Fibroblast of gingiva (primary cell): ENCODE measurements around the gene KLK5.
"Not testable (repeated sequence)": the region's sequence is repeated elsewhere in the genome, so short reads cannot be mapped to it uniquely, and the experiment has no call there.

Experiments
- DNase-seq: peaks from one replicate; pipeline ENCODE4 v3.0.0-alpha.2; 2011; ENCODE audit warnings: low read depth

The KLK5 gene

DNA sequence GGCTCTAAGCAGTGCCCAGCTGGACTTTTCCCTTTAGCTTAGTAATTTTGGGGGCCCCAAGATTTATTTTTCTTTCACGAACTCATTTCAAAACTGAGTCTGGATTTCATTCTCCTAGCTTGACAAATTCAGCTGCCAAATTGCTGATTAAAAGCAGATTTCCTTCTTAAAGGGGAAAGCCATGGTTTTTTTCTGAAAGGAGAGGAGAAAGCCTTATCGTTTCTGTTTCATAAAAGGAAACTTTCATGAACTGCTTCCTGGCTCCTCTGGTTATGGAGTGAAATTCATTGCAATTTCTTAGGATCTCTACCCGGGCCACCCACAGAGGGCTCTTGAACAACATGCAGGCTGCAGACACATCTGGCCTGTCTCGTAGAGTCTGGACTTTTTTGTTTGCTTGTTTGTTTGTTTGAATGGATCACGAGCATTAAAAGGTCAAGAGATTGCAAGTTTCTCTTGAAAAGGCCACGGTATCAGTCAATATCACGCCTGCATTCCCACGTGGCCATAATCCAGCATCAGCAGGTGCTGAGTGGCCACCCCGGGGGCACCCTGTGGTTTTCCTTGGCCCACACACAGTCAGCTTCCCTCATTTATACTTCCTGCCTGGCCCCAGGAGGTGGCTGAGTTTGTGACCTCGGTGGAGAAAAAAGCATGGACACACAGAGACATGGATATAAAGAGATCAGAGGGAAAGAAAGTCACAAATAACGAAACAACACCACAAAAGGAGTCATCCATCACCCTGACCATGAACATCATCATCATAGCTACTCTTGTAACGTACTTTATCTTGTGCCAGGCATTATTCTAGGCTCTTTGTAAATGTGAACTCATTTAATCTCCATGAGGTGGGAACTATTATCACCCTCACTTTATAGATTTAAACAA is 31.2 kb downstream of the KLK5 start:
- DNase-seq = peak; percentile 29

DNA sequence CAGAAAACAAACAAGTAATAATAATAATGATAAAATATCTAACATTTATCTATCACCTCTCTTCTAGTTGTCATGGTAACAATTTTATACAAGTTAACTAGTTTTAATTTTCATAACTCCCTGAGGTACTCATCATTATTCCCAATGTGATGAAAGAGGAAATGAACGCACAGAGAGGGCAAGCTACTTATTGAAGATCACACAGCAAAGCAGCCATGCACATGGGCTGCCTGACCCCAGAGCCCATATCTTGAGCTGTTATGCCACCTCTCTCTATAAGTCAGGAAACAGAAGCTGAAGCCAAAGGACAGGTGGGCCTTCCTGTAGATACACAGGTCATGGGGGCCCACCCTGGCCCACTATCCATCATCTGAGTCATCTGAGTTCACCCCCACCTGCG is 36.8 kb downstream of the KLK5 start:
- DNase-seq = no peak

DNA sequence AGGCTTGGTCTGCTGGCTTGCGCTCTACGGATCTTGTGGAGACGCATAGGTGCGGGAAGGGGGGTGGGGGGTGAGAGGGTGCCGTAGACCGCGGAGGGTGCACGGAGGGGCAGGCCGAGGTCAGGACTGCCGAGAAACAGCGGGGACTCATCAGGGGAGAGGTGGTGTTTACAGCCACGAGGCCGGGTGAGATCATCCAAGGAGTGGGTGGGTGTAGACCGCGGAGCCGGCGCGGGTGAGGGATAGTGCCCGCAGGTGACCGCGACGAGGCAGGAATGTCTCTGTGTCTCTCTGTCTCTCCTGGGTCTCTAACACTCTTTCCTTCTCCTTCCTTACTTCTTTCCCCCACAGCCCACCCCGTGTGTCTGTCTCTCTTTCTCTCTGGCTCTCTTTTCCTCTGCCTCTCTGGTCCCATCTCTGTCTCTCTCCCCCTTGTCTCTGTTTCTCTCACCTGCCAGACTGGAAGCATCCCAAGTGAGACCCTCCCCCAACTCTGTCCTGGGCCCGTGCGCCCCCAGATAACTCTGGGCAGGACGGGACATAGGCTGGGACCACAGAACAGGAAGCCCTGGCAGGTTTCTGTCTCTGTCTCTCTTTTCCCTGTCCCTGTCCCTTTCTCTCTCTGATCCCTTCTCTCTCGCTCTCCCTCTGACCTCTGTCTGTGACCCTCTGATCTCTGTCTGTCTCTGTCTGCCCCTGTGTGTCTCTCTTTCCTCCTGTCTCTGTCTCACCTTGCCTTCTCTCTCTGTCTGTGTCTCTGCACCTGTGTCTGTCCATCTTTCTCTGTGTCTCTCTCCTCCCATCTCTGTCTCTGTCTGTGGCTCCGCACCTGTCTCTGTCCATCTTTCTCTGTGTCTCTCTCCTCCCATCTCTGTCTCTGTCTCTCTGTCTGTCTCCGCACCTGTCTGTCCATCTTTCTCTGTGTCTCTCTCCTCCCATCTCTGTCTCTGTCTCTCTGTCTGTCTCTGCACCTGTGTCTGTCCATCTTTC is 39.8 kb downstream of the KLK5 start:
- no peak for DNase-seq

DNA sequence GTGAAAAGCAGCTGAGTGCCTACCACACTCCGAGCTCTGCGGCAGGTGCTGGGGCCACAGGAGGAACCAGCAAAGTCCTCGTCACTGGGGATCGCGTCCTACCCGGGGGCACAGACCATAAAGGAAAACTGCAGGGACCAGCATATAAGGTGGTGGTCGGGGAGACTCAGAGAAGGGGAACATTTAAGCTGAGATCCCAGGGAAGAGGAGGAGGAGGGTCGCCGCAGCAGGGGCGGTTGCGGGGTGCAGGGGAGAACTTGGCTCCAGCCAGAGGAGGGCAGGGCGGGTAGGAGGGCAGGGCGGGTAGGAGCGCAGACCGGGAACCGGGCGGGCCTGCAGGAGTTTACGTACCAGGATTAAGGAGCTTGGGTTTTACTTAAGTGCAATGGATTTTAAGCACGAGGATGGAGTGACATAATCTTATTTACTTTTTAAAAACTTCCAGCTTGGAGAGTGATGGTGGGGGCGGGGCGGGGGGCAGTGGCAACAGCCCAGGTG is 40.7 kb downstream of the KLK5 start:
- no peak for DNase-seq

DNA sequence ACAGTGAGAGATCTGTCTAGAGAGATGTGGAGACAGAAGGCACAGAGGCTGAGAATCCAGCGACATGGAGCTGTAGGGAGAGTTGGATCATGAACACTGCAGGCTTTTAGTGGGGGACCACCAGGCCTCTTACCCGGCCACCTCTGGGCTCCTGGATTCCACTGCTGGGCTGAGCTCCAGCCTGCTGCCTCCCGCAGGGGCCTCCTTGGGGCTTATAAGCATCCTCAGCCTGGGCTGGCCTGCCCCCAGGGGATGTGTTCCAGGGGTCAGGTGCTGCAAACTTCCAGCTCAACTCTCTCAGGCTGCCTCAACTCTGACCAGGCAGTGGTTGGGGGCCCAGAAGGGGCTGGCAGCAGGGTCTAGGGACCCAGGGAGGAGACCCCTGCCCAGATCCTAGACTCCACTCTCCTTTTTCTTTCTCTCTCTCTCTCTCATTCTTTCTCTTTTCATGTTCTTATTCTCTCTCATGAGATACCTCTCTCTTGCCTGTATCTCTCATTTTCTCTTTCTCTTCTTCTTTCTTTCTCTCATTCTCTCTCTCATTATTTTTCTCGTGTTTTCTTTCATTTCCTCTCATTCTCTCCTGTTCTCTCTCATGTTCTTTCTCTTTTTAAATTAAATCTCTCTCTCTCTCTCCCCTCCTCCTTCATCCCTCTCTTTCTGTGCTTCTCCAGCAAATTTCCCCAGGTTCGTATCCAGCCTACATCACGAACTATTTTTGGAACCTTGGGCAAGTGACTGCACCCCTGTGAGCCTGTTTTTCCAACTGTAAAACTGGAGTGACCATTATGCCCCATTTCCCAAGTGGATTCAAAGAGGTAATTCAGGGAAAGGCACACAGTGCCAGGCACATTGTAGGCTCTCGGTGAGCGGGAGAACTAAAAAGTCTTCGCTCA is 41.4 kb downstream of the KLK5 start, which contains the start of gene KLK4:
KLK4 (minus strand) TSS at position 190 of the 896 bp plus-strand sequence. CDS start 657 bp downstream, outside the sequence.
- DNase-seq = no peak

DNA sequence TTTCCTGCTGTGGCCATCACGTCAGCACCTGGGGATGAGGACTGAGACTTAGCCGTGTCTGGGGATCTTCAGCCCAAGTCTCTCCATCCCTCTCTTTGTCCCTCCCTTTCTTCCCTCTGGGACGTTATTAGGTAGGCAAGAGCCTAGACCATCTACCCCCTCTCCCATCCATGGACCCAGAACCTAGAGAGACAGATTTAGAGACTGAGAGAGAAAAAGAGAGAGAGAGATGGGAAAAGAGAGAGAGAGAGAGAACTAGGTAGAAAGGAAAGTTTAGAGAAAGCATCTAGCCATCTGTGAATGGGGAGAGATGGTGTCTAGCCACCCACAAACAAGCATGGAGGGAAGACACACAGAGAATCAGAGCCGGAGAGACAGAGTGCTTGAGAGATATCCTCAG is 42.1 kb downstream of the KLK5 start:
- no peak for DNase-seq

DNA sequence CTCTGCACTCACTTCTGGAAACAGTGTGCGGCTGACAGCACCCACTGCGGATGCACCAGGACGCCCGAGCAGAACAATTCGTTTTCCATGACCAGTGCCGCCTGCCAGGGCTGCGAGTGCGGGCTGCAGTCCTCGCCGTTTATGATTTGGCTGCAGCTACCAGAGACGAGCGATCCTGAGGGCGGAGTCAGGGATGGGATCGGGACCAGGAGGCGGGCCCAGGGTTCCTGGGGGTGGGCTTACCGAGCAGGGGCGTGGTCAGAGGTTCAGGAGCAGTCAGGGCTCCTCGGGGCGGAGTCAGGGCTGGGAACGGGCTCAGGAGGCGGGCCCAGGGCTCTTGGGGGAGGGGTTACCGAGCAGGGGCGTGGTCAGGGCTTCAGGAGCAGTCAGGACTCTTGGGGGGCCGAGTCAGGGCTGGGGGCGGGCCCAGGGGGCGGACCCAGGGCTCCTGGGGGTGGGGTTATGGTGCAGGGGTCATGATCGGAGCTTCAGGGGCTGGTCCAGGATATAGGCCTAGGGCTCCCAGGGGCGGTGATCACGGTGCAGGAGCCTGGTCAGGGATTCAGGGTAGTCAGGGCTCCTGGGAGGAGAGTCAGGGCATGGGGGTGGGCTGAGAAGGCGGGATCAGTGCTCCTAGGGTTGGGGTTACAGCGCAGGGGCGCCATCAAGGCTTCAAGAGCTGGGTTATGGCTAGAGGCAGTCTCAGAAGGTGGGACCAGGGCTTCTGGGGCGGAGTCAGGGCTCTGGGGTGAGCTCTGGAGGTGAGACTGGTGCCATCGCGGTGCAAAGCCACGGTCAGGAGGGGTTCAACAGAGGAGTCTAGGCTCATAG is 43.4 kb downstream of the KLK5 start:
- DNase-seq = no peak

DNA sequence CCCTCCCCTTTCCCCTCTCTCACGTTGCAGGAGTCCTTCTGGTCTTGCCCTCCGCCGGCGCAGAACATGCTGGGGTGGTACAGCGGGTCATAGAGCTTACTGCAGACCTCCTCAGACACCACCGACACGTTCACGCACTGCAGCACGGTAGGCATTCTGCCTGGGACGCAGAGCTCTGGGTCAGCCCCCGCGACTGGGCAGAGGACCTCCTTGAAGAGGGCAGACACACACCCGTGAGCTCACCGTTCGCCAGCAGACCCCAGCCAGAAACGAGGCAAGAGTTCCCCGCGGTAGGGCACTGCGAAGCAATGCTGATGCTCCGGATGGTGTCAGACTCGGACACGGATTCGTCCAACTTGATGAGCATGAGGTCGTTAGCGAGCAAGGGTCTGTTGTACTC is 44.5 kb downstream of the KLK5 start:
- DNase-seq = no peak

DNA sequence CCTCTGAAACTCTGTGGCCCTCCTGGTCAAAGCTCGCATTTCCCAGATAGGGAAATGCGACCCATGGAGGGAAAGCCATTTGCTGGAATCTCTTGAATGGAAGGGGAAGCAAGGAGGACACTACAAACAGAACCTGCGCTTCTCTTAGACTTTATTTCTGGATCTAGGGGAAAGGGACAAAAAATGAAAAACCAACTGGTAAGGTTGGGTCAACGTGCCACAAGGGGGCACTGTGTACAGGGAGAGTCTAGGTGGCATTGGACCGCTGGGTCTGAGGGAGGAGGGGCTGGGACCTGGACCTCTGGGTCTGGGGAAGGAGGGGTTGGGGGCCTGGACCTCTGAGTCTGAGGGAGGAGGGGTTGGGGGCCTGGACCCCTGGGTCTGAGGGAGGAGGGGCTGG is 46.6 kb downstream of the KLK5 start:
- no peak for DNase-seq

DNA sequence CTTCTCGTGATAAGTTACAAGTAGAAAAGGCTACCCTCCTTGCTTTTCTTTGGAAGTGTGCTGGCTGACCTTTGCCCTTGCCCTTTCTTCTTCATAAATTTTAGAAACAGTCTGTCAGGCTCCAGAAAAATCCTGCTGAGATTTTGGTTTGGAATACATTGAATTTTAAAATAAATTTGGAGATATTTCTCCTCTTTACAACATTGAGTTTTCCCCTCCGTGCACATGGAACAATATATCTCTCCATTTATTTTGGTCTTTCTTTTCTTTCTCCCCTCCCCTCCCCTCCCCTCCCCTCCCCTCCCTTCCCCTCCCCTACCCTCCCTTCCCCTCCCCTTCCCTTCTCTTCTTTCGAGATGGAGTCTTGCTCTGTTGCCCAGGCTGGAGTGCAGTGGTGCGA is 50.2 kb downstream of the KLK5 start:
- DNase-seq = no peak

DNA sequence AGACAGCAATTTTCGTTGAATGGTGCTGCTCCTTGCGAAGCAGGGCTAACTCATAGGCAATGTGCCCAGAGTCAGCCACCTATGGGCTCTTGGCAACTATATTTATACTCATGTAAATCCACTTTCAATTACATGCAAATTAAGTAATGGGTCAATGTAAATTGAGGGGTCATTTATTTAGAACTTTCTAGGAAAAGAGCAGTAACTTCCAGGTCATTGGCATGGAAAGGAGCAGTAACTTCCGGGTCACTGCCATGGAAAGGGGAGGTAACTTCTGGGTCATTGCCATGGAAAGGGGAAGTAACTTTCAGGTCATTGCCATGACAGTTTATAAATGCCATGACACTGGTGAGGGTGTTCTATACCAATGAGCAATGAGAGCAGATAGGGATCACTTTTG is 53.3 kb downstream of the KLK5 start:
- DNase-seq = no peak

DNA sequence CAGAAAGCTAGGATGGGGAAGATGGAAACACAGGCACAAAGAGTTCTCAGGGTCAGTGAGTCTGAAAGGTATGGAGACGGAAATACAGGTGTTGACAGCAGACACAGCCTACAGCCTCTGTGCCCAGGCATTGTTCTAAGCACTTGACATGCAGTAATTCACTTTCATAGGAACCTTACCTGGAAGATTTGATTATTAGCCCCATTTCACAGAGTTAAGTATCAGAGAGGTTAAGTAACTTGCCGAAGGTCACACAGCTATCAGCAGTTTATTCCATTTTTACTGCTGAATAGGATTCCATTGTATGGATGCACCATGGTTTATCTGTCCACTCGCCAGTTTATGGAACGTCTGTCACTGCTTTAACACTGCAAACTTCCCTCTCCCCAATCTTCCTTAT is 54.8 kb downstream of the KLK5 start:
- no peak for DNase-seq

DNA sequence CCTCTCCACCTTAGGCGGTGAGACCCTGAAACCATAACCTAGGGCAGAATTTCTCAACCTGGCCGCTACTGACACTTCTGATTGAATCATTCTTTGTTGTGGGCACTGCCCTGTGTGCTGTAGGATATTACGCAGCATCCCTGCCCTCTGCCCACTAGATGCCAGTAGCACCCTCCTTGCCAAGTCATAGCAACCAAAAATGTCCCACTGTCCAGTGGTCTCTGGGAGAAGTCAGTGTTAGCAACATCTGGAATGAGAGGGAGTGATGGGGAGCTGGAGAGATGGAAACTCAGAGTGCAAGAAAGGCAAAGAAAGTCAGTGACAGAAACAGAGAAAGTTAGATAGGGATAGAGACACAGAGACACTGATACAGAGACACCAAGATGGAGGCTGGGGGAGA is 55.2 kb downstream of the KLK5 start:
- DNase-seq = no peak

DNA sequence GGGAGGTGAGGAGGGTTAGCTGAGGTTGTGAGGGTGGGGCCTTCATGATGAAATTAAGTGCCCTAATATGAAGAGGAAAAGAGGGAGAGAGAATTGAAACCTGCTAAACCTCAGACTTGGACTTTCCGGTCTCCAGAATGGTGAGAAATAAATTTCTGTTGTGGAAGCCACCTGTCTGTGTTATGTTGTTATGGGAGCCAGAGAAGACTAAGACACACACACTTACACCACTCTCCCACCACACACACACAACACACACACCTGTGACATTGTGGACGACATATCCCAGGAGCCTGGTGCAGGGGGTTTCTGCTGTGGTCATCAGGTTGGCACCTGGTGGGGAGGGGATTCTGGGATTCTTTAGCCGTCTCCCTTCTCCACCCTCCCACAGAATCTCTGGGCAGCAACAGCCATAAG is 55.6 kb downstream of the KLK5 start:
- no peak for DNase-seq

DNA sequence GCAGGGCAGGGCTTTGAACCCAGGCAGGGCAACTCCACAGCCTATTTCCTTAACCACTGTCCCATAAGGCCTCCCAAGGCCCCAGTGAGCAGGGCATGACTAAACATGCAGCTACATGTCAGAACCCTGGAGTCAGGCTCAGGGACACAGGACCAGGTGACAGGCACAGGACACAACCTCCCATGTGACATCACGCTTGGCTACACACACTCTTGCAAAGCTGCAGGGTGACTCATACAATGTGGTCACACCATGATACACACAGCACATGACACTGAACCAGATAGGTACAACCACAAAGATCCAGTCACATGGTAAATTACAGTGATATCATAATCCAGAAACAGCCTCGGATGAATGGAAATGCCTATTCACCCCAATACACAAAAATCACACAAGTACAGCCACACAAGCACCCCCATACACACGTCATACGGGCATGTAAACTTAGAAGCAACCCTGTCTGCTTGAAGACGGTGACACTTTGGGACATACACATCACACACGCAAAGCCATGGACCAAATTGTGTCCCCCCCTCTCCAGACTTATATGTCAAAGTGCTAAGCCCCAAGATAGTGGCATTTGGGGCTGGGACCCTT is 56.1 kb downstream of the KLK5 start:
- DNase-seq = no peak

DNA sequence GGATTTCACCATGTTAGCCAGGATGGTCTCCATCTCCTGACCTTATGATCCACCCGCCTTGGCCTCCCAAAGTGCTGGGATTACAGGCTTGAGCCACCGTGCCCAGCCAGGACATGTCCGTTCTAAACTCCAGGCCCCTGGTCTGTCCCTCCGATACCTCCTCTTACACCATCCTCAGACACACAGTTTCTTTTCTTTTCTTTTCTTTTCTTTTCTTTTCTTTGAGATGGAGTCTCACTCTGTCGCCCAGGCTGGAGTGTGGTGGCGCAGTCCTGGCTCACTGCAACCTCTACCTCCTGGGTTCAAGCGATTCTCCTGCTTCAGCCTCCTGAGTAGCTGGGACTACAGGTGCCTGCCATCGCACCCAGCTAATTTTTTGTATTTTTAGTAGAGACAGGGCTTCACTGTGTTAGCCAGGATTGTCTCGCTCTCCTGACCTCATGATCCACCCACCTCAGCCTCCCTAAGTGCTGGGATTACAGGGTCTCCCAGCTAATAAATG is 56.7 kb downstream of the KLK5 start:
- not testable (repeated sequence) for DNase-seq

DNA sequence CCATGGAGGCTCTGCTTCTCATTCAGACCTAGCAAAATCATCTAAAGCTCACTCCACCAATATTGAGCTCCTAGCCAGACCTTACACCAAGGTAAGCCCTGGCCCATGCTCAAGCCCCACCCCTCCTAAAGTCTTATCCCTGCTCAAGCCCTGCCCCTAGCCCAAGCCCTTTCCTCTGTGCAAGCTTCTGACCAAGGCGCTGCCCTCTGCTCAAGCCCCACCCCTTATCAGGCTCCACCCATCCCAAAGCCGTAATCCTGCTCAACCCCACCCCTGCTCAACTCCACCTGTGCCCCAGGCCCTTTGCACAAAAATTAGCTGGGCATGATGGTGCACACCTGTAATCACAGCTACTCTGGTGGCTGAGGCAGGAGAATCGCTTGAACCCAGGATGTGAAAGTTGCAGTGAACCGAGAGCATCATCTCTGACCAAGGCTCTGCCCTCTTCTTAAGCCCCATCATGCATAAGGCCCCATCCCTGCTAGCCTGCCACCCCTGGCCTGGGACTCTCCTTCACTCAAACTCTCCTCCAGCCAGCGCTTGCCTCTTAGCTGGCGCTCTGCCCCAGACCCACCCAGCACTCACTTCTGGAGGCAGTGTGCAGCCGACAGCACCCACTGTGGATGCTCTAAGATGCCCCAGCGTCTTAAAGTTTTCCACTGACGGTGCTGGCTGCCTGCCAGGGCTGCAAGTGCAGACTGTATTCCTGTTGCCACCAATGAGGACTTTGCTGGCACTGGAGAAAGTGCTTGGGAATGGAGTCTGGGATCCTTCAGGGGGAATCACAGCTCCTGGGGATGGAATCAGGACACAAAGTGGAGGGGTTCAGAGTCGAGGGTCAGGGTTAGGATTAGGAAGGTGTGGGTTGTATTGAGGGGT is 58.1 kb downstream of the KLK5 start:
- no peak for DNase-seq
